Placental pericyte (primary cell): ENCODE results near the gene INSYN2B. TPM values are rescaled to one million over a fixed set of nuclear protein-coding genes. Genes with fewer than 3 reads are reported as not detected.

Experiments used
- small RNA-seq: library from RNA; depleted of rRNA; stranded (forward); fragments of <200 nt; gene quantifications from one replicate; pipeline ENCODE3, GENCODE V24; 2012; ENCODE audit warnings: low replicate concordance
- total RNA-seq: library from RNA; depleted of rRNA; stranded (reverse); fragments of >200 nt; gene quantifications from 2 replicates; pipeline ENCODE4 v1.2.3, GENCODE V29; 2012

INSYN2B gene
- 4.6 and 37.8 TPM in 2 replicates for total RNA-seq

GRCh38 chr5:169980418-169981053 is at the start of gene INSYN2B:
Gene INSYN2B (minus strand): TSS chr5:169980495. CDS start chr5:169883898, 96,597 bp downstream.

Small RNA genes within 50 kb of the gene (small RNA-seq; reads per million reads assigned to genes)
- not detected for gene MIR378E

Other genes starting within 250 kb of the INSYN2B start
- not detected in 2 replicates for gene FOXI1, start 125.4 kb upstream of the INSYN2B start, total RNA-seq